Heart left ventricle (tissue), 16 donors: ENCODE data around the gene NEDD9. TPM values are rescaled to one million over a fixed set of nuclear protein-coding genes. Genes with fewer than 3 reads are reported as not detected.
A peak's percentile ranks its signal among the peaks of the same experiment; 100 is the strongest.

Experiments used
- ATAC-seq, 4 donors: fragments of 200-7000 bp; cut with Tn5 transposase; one replicate each; pipeline ENCODE4 v1.9.1; 2020 to 2022; ENCODE audit warnings: moderate library complexity in 4 of 4, mild to moderate bottlenecking in 3 of 4, moderate number of reproducible peaks in 1 of 4
- DNase-seq, 5 donors: peaks; one replicate each; pipeline ENCODE4 v3.0.0-alpha.2; 2020
- H3K27ac ChIP-seq, 12 donors: fragments of 200-600 bp; sonication (generic) in 4 of 12; one replicate each; pipeline versions ENCODE4 v1.5.0 to v1.8.0; 2016 to 2022; ENCODE audit warnings: mild to moderate bottlenecking in 2 of 12
- H3K27me3 ChIP-seq, 9 donors: fragments of 200-600 bp; sonication (generic) in 2 of 9; one replicate each; pipeline versions ENCODE4 v1.5.1 to v1.8.0; 2016 to 2022; ENCODE audit warnings: mild to moderate bottlenecking in 3 of 9
- H3K36me3 ChIP-seq, 9 donors: fragments of 200-600 bp; sonication (generic) in 2 of 9; one replicate each; pipeline versions ENCODE4 v1.5.0 to v1.8.0; 2018 to 2022; ENCODE audit warnings: mild to moderate bottlenecking in 2 of 9
- H3K4me1 ChIP-seq, 12 donors: fragments of 200-600 bp; sonication (generic) in 4 of 12; one replicate each; pipeline versions ENCODE4 v1.5.0 to v1.8.0; 2016 to 2022; ENCODE audit warnings: mild to moderate bottlenecking in 3 of 12
- H3K4me3 ChIP-seq, 12 donors: fragments of 200-600 bp; sonication (generic) in 4 of 12; one replicate each; pipeline versions ENCODE4 v1.5.0 to v1.8.0; 2017 to 2022; ENCODE audit warnings: mild to moderate bottlenecking in 9 of 12, moderate library complexity in 4 of 12
- H3K9me3 ChIP-seq, 12 donors: fragments of 200-600 bp; sonication (generic) in 4 of 12; one replicate each; pipeline versions ENCODE4 v1.5.0 to v1.8.0; 2016 to 2022; ENCODE audit warnings: mild to moderate bottlenecking in 1 of 12
- CTCF ChIP-seq, 12 donors: fragments of 200-600 bp; sonication (generic) in 4 of 12; IDR thresholded peaks; one replicate each; pipeline versions ENCODE4 v1.5.0 to v1.8.0; 2018 to 2022; ENCODE audit warnings: antibody characterized with exemption in 12 of 12, mild to moderate bottlenecking in 5 of 12
- POLR2A ChIP-seq, 2 donors: fragments of 450-650 bp; IDR thresholded peaks; one replicate each; pipeline ENCODE4 v1.6.1; 2017; ENCODE audit warnings: antibody characterized with exemption in 2 of 2, mild to moderate bottlenecking in 2 of 2, moderate library complexity in 2 of 2
- WGBS, 4 donors: extraction: QIAGEN DNeasy Blood & Tissue Kit in 2 of 4; methylation state at CpG; one replicate each; pipeline versions ENCODE4 v1.1.5 to v1.1.7; 2013 to 2018; 5-methylcytosine and 5-hydroxymethylcytosine counted together
- intact Hi-C, 10 donors: fragments of 100-400 bp; cut with DNase I; formaldehyde crosslinking; loops; one replicate each; pipeline versions ENCODE4 v1.11.1 to v1.14.2; 2022
- polyA plus RNA-seq, 2 donors: library from polyadenylated mRNA; stranded (reverse); fragments of 200-250 nt; gene quantifications; one replicate each; pipeline ENCODE4 v1.2.3, GENCODE V29; 2013
- total RNA-seq, 9 donors: library from RNA; depleted of rRNA in 2 of 9; stranded (reverse); fragments of >200 nt in 2 of 9; fragmentation: NEBNext Ultra II Directional in 3 of 9; extraction: Animal tissue kit (Norgen Biotek cat#: 25700) in 3 of 9; gene quantifications; one replicate each; pipeline versions ENCODE4 v1.1.0 to v1.2.4, GENCODE V29; 2016 to 2023
- donor health status: ischemic (EF 13 %, LVEDD 7.1; RV severe dilation, severe dysfunction).
- donor health status: healthy with polysubstance abuse.
- donor health status: DM: no; HTN: yes; CAD: no.
- donor health status: DM: no; HTN: no; CAD: no.
- donor health status: ischemic (EF 25% LVEDD 6.9; RV normal size, moderate dysfunction).
- donor health status: ischemic (EF 25% LVEDD 5.7; RV mildly dilated, moderate dysfunction).
- donor health status: healthy.
- donor health status: DM: yes; HTN: yes; CAD: no.
- donor health status: ischemic (EF 35%, LVEDD 5.7; RV mildly dilated, moderate dysfunction).
- donor health status: nonischemic (EF 11% LVEDD 7.7; RV severe dilation, severe dysfunction).
- donor health status: DM: yes; HTN: yes; CAD: no.
- donor health status: PGD.
- donor health status: ischemic (EF 29% LVEDD 5.4; RV normal size, mild dysfunction).
- donor health status: nonischemic (EF 23%, LVEDD 6.1; RV moderate dilation, normal function).

Gene NEDD9
- total and polyA plus RNA-seq, 11 donors = 10.2 to 55.7 (median 20.9) TPM

GRCh38 chr6:11201772-11202512 is 30.5 kb downstream of the NEDD9 start:
- intact Hi-C loops = no loop called here
- Histone ChIP-seq H3K27me3 (no peaks in the 10 kb centered on the region), H3K4me3 (no peak overlapping the region), H3K27ac (peak overlapping the region in 5 of 12 donors; percentile 11 to 61 (median 39)), H3K36me3 (peaks cover 0 to 53% (median 30%) of the 10 kb centered on the region in 9 donors), H3K9me3 (no peaks in the 10 kb centered on the region), H3K4me1 (peaks cover 2 to 85% (median 56%) of the 10 kb centered on the region in 12 donors)
- 58 to 68% (median 62%) methylated on average over 4 of the region's 4 CpGs for WGBS, 4 donors
- DNase-seq (no peak), ATAC-seq (no peak)
- TF ChIP-seq CTCF (IDR thresholded peaks at IDR 0.05) (no peak), POLR2A (IDR thresholded peaks at IDR 0.05) (no peak)

GRCh38 chr6:11201015-11201414 is 31.5 kb downstream of the NEDD9 start:
- DNase-seq = no peak
- no peak for TF ChIP-seq POLR2A (IDR thresholded peaks at IDR 0.05)
- TF ChIP-seq CTCF (IDR thresholded peaks at IDR 0.05) = no peak
- ATAC-seq = no peak
- H3K4me3 ChIP-seq = no peak overlapping the region
- no peaks in the 10 kb centered on the region for H3K9me3 ChIP-seq
- WGBS, 4 donors = 56 to 65% (median 62%) methylated on average over 3 of the region's 3 CpGs
- H3K36me3 ChIP-seq = peaks cover 0 to 52% (median 24%) of the 10 kb centered on the region in 9 donors
- intact Hi-C loops = no loop called here
- H3K4me1 ChIP-seq = peaks cover 0 to 85% (median 50%) of the 10 kb centered on the region in 12 donors
- H3K27me3 ChIP-seq = no peaks in the 10 kb centered on the region
- H3K27ac ChIP-seq = no peak overlapping the region

GRCh38 chr6:11200356-11200755 is 32.1 kb downstream of the NEDD9 start:
- no peaks in the 10 kb centered on the region for H3K27me3 ChIP-seq
- intact Hi-C loops = no loop called here
- no peak for DNase-seq
- peaks cover 0 to 46% (median 24%) of the 10 kb centered on the region in 9 donors for H3K36me3 ChIP-seq
- H3K4me1 ChIP-seq = peaks cover 0 to 85% (median 54%) of the 10 kb centered on the region in 12 donors
- WGBS, 4 donors = 94 to 100% (median 95%) methylated on average over 1 of the region's 1 CpG
- H3K4me3 ChIP-seq = no peak overlapping the region
- no peak for ATAC-seq
- no peaks in the 10 kb centered on the region for H3K9me3 ChIP-seq
- H3K27ac ChIP-seq = peak overlapping the region in 2 of 12 donors; percentile 4 to 18
- TF ChIP-seq POLR2A (IDR thresholded peaks at IDR 0.05) (no peak), CTCF (IDR thresholded peaks at IDR 0.05) (no peak)

- Histone ChIP-seq H3K4me1 (peaks cover 0 to 94% (median 64%) of the 10 kb centered on the region in 12 donors), H3K9me3 (no peaks in the 10 kb centered on the region), H3K27me3 (no peaks in the 10 kb centered on the region), H3K4me3 (no peak overlapping the region), H3K36me3 (peaks cover 0 to 35% (median 22%) of the 10 kb centered on the region in 9 donors), H3K27ac (peak overlapping the region in 3 of 12 donors; percentile 8 to 40 (median 12))
- intact Hi-C loops = no loop called here
- TF ChIP-seq CTCF (IDR thresholded peaks at IDR 0.05) (no peak), POLR2A (IDR thresholded peaks at IDR 0.05) (no peak)
- DNase-seq = no peak
- WGBS, 4 donors = 66 to 71% (median 69%) methylated on average over 5 of the region's 5 CpGs
- ATAC-seq = no peak
Observed at GRCh38 chr6:11198663-11199603, 33.5 kb downstream of the NEDD9 start.
